HG02798 (cell line): Measurements from ENCODE around the gene GEMIN2.
"Not testable (repeated sequence)": the region's sequence is repeated elsewhere in the genome, so short reads cannot be mapped to it uniquely, and the experiment has no call there.

Experiments
- ATAC-seq: cut with Tn5 transposase; IDR thresholded peaks from one replicate; pipeline ENCODE4 v1.9.1; 2021; ENCODE audit warnings: mild to moderate bottlenecking; ENCODE audit not compliant: unreplicated experiment, poor library complexity

Gene GEMIN2

DNA sequence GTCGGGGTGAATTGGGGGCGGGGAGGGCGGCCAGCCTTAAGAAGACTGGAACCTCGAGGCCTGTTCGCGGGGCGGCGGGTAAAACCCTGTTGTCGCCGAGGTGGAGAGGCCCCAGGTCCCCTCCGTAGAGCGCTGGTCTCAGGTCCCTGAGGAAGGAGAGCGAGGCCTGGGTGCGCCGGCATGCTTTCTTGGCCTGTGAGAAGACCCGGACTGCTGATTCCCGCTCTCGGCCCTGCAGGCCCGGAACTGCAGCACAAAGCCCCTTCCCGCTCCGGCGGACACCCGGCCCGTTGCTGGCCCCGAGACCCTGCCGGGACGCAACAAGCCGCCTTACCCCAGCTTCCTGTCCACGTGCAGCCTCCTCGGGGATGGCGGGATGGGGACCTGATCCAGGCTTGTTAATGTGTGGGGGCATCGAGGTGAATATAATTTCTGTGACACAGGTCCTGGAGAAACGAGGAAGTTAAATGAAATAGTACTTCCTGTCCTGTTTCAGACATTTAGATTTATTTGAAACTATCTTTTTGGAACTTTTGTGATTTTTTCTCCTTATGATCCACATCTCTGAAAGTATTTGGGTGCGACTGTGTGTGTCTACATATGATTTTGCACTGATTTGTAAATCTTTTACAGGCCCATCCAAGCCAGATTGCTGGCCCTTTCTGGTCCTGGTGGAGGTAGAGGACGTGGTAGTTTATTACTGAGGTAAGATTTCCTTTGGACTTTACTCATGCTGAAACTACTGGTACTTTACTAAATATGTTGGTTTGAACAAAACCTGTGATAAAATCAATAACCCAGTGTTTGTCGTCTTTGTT is 61.5 kb downstream of the GEMIN2 start:
- peak; percentile 12 for ATAC-seq

DNA sequence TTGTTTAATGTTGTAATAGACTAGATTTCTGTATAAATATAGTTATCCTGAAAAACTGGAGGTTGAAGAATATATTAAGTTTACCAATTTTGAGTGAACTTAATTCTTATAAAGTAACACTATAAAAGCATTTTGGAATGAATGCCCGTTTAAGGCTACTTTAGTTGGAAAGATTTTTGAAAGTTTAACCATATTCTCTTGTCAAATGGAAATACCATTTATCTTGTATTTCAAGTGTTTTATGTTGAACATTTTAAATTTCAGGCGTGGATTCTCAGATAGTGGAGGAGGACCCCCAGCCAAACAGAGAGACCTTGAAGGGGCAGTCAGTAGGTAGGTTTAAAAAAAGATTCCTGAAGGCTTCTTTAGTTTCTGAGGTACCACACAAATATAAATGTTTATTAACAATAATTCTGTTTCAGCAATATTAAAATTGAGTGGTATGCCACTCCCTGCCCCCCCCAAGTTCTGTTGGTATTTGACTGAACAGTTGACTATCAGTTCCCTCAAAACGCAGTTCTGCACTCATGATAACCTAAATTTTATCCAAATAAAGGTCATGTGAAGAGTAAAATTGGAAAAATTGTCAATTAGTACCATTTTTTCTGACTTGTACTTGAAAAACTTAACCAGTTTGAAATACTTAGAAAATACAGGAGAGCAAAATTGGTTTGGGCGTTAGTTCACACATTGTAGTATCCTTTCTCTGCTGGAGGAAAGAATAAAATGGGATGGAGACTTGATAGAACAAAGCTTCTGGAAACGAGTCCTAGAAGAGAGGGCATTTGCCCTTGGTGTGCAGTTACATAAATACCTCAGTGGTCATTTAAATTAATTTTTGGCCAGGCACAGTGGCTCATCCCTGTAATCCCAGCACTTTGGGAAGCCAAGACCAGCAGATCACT is 62.4 kb downstream of the GEMIN2 start:
- ATAC-seq: no peak

DNA sequence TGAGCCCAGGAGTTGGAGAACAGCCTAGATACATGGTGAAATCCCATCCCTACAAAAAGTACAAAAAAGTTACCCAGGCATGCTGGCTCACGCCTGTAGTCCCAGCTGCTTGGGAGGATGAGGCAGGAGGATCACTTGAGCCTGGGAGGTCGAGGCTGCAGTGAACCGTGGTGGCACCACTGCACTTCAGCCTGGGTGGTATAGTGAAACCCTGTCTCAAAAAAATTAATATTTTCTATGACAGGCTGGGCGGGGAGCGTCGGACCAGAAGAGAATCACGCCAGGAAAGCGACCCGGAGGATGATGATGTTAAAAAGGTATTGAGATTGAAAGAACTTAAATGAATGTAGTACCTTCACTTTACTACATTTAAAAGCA is 63.0 kb downstream of the GEMIN2 start:
- no peak for ATAC-seq

DNA sequence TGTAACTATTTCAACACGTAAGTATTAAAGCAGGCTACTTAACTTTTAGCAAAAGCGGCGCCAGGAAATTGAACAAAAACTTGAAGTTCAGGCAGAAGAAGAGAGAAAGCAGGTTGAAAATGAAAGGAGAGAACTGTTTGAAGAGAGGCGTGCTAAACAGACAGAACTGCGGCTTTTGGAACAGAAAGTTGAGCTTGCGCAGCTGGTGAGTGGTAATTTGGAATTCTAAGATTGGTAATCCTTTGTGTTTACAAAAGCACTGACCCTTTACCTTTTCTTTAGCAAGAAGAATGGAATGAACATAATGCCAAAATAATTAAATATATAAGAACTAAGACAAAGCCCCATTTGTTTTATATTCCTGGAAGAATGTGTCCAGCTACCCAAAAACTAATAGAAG is 64.9 kb downstream of the GEMIN2 start:
- no peak for ATAC-seq

DNA sequence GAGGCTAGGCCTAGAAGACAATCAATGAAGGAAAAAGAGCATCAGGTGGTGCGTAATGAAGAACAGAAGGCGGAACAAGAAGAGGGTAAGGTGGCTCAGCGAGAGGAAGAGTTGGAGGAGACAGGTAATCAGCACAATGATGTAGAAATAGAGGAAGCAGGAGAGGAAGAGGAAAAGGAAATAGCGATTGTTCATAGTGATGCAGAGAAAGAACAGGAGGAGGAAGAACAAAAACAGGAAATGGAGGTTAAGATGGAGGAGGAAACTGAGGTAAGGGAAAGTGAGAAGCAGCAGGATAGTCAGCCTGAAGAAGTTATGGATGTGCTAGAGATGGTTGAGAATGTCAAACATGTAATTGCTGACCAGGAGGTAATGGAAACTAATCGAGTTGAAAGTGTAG is 66.4 kb downstream of the GEMIN2 start:
- no peak for ATAC-seq

DNA sequence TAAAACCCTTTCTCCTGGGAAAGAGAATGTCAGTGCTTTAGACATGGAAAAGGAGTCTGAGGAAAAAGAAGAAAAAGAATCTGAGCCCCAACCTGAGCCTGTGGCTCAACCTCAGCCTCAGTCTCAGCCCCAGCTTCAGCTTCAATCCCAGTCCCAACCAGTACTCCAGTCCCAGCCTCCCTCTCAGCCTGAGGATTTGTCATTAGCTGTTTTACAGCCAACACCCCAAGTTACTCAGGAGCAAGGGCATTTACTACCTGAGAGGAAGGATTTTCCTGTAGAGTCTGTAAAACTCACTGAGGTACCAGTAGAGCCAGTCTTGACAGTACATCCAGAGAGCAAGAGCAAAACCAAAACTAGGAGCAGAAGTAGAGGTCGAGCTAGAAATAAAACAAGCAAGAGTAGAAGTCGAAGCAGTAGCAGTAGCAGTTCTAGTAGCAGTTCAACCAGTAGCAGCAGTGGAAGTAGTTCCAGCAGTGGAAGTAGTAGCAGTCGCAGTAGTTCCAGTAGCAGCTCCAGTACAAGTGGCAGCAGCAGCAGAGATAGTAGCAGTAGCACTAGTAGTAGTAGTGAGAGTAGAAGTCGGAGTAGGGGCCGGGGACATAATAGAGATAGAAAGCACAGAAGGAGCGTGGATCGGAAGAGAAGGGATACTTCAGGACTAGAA is 67.0 kb downstream of the GEMIN2 start:
- ATAC-seq: no peak

DNA sequence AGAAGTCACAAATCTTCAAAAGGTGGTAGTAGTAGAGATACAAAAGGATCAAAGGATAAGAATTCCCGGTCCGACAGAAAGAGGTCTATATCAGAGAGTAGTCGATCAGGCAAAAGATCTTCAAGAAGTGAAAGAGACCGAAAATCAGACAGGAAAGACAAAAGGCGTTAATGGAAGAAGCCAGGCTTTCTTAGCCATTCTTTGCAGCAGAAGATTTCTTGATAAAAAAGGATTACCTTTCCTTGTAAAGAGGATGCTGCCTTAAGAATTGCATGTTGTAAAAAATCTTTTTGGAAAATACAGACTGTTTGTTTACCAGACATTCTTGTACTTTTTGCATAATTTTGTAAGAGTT is 67.5 kb downstream of the GEMIN2 start:
- ATAC-seq: no peak

DNA sequence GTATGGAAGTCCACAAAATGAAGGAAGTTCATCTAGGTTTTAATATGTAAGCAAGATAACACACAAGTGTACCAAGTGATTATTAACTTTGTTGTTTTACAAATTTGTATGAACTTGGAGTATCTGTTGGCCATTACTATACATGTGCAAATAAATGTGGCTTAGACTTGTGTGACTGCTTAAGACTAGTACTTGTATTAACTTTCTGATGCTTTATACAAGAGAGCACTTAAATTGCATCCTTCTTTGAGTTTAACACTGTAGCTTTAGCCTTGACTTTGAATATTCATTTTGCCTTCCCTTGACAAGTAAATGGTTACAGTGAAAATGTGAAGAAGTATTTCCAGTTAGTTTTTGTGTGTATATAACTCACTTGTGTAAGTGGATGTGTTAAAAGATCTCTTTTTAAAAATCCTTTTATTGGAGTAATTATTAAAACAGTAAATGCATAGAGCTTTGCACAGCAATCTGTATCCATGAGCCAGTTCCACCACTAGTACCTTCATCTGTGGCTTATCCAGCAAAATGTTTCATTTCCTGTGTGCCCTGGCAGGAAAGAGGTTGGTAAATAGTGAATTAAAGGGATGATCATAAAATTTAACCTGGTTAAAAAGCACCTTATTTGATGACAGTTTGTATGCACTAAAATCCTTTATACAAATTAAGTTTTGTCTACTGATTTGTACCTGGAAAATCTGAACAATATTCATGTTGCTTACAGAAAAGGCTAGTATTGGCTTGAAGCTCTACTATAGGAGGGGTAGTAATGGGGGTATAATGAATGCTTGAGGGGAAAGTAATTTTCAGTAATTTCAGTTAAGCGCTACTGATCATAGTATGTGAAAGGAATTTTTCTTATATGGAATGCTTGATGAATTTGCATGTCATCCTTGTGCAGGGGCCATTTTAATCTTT is 68.9 kb downstream of the GEMIN2 start:
- ATAC-seq: no peak

DNA sequence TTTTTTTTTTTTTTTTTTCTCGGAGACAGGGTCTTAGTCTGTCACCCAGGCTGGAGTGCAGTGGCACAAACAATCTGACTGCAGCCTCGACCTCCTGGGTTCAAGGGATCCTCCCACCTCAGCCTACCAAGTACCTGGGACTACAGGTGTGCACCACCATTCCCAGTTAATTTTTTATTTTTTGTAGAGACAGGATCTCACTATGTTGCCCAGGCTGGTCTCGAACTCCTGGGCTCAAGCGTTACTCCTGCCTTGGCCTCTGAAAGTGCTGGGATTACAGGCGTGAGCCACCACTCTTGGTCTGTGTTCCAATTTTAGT is 69.5 kb downstream of the GEMIN2 start:
- ATAC-seq: not testable (repeated sequence)

DNA sequence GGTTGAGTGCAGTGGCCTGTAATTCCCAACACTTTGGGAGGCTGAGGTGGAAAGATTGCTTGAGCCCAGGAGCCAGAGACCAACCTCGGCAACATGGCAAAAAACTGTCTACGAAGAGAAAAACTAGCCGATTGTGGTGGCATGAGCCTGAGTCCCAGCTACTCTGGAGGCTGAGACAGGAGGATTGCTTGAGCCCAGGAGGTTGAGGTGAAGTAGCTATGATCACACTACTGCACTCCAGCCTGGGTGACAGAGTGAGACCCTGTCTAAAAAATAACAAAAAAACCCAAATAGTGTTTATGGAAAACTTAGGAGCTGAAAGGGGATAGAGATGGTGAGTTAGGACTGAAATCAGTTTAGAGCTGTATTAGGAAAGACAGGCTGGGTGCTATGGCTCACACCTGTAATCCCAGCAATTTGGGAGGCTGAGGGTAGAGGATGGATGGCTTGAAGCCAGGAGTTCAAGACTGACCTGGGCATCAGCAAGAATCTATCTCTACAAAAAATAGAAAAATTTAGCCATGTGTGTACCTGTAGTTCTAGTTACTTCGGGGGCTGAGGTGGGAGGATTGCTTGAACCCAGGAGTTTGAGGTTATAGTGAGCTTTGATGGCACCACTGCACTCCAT is 70.6 kb downstream of the GEMIN2 start:
- no peak for ATAC-seq

DNA sequence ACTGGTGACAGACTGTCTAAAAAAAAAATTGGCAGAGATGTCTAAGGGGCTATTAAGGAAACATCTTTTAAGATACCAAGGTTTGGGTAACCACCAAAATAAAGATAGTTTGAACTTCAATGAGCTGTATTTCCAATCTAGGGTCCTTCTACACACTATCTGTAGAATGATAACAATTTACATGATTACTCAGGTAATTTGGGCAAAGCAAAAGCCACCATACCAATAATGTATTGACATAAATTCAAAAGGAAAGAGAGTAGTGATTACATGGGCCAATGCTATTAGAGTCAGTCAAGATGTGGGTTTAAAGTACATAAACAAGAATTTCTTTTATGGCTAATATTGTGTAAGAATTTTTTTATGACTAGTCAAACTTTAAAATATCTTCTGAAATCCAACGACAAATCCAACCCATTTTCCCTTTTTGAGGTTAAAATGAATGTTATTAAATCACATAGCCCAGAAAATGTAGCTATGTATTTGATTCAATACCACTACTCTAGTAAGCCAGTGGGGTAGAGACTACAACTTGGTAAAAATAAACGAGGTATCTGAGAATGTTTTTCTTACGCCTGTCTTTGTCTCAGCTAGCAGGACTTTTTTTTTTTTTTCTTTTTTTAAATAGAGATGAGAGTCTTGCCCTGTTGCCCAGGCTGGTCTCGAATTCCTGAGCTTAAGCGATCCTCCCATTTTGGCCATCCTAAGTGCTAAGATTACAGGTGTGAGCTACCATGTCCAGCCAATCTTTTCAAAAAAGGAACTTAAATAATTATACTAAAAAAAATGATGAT is 71.3 kb downstream of the GEMIN2 start:
- no peak for ATAC-seq
